ENCODE measurements around the gene IFNGR1.

- TF ChIP-seq, protein P1, sequence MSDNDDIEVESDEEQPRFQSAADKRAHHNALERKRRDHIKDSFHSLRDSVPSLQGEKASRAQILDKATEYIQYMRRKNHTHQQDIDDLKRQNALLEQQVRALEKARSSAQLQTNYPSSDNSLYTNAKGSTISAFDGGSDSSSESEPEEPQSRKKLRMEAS (IDR thresholded peaks at IDR 0.05; ENCODE audit: low read depth, low read length), result no peak
- TF ChIP-seq PAX5 (IDR thresholded peaks at IDR 0.05; ENCODE audit: borderline replicate concordance, low read depth, low read length) (no peak), NBN (IDR thresholded peaks at IDR 0.05) (no peak), CTCF (IDR thresholded peaks at IDR 0.05 in 2 of 3, conservative IDR thresholded peaks at IDR 0.05 in 1 of 3; ENCODE audit: control insufficient read depth in 2 of 3, extremely low read depth in 1 of 3, insufficient read depth in 1 of 3, low read depth in 3 of 3, low read length in 3 of 3) (no peak), CEBPB (IDR thresholded peaks at IDR 0.05; ENCODE audit: borderline replicate concordance in 1 of 2, low read depth in 2 of 2, low read length in 2 of 2) (no peak), POLR2A (IDR thresholded peaks at IDR 0.05; ENCODE audit: low read depth, low read length) (no peak), SRF (IDR thresholded peaks at IDR 0.05; ENCODE audit: low read depth in 2 of 2, low read length in 2 of 2) (no peak), POLR2AphosphoS5 (IDR thresholded peaks at IDR 0.05; ENCODE audit: low read length) (no peak), NRF1 (conservative IDR thresholded peaks at IDR 0.05; ENCODE audit: low read depth, low read length) (no peak), TCF7 (IDR thresholded peaks at IDR 0.05; ENCODE audit: borderline replicate concordance) (no peak), NFIC (IDR thresholded peaks at IDR 0.05; ENCODE audit: low read depth, low read length) (no peak)
- TF ChIP-seq, protein P2, sequence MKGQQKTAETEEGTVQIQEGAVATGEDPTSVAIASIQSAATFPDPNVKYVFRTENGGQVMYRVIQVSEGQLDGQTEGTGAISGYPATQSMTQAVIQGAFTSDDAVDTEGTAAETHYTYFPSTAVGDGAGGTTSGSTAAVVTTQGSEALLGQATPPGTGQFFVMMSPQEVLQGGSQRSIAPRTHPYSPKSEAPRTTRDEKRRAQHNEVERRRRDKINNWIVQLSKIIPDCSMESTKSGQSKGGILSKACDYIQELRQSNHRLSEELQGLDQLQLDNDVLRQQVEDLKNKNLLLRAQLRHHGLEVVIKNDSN (IDR thresholded peaks at IDR 0.05; ENCODE audit: borderline replicate concordance, extremely low read length, insufficient read depth, low read depth, low read length), result no peak
- TF ChIP-seq, protein P3, sequence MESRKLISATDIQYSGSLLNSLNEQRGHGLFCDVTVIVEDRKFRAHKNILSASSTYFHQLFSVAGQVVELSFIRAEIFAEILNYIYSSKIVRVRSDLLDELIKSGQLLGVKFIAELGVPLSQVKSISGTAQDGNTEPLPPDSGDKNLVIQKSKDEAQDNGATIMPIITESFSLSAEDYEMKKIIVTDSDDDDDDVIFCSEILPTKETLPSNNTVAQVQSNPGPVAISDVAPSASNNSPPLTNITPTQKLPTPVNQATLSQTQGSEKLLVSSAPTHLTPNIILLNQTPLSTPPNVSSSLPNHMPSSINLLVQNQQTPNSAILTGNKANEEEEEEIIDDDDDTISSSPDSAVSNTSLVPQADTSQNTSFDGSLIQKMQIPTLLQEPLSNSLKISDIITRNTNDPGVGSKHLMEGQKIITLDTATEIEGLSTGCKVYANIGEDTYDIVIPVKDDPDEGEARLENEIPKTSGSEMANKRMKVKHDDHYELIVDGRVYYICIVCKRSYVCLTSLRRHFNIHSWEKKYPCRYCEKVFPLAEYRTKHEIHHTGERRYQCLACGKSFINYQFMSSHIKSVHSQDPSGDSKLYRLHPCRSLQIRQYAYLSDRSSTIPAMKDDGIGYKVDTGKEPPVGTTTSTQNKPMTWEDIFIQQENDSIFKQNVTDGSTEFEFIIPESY (IDR thresholded peaks at IDR 0.05), result no peak
- TF ChIP-seq, protein P4, sequence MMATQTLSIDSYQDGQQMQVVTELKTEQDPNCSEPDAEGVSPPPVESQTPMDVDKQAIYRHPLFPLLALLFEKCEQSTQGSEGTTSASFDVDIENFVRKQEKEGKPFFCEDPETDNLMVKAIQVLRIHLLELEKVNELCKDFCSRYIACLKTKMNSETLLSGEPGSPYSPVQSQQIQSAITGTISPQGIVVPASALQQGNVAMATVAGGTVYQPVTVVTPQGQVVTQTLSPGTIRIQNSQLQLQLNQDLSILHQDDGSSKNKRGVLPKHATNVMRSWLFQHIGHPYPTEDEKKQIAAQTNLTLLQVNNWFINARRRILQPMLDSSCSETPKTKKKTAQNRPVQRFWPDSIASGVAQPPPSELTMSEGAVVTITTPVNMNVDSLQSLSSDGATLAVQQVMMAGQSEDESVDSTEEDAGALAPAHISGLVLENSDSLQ (IDR thresholded peaks at IDR 0.05), result no peak
Observed at GRCh38 chr6:137217801-137218472, 1.2 kb downstream of the IFNGR1 start.

All from GM12878 (cell line).